Measurements from ENCODE around the gene UGT1A7. TPM values are rescaled to one million over a fixed set of nuclear protein-coding genes. Genes with fewer than 3 reads are reported as not detected.

Gene UGT1A7
- total RNA-seq, 1 donor, result not detected

DNA sequence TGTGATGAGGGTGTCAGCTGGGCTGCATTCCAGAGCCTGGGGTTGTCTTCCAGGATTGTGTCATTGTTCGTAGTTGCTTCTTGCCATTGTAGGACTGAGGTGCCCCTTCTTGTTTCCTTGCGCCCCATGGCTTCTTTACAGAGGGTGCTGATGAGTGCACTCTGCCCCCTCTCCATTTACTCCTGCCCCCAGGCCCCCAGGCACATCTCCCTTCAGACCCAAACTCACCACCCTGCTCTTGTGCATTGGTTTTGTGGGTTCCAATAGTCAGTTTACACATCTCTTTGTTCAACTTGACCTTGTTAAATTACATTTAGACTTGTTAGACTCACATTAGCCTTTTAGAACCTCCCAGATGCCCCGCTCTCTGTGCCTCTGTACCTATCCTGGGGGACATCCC, 139.5 kb downstream of the UGT1A7 start:
- TF ChIP-seq, protein P1, sequence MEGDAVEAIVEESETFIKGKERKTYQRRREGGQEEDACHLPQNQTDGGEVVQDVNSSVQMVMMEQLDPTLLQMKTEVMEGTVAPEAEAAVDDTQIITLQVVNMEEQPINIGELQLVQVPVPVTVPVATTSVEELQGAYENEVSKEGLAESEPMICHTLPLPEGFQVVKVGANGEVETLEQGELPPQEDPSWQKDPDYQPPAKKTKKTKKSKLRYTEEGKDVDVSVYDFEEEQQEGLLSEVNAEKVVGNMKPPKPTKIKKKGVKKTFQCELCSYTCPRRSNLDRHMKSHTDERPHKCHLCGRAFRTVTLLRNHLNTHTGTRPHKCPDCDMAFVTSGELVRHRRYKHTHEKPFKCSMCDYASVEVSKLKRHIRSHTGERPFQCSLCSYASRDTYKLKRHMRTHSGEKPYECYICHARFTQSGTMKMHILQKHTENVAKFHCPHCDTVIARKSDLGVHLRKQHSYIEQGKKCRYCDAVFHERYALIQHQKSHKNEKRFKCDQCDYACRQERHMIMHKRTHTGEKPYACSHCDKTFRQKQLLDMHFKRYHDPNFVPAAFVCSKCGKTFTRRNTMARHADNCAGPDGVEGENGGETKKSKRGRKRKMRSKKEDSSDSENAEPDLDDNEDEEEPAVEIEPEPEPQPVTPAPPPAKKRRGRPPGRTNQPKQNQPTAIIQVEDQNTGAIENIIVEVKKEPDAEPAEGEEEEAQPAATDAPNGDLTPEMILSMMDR (IDR thresholded peaks at IDR 0.05; ENCODE audit: insufficient read depth, low read depth, low read length), result no peak
- no peak for DNase-seq (ENCODE audit: low read depth)
- no peak overlapping the region for H3K4me3 ChIP-seq (ENCODE audit: low read depth, low read length)

DNA sequence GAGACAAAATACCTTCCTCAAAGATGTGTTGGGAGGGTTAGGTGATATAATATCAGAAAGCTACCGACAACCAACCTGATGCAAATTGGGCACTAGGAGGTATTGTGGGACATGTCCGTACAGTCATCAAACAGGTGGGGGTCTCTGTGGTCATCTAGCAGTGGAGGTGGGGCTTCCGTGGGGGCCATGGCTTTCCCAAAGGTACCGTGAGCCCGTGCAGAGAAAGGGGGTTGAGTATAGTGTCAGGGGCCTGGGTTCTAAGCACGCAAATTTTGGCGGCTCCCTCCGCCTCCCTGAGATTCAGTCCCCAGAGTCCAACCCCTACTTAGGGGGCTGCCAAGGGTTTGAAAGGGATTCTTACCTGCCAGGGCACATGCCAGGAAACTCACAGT, 140.0 kb downstream of the UGT1A7 start:
- no peak overlapping the region for H3K4me3 ChIP-seq (ENCODE audit: low read depth, low read length)
- DNase-seq (ENCODE audit: low read depth), result no peak
- TF ChIP-seq, protein P1 (IDR thresholded peaks at IDR 0.05; ENCODE audit: insufficient read depth, low read depth, low read length), result no peak

DNA sequence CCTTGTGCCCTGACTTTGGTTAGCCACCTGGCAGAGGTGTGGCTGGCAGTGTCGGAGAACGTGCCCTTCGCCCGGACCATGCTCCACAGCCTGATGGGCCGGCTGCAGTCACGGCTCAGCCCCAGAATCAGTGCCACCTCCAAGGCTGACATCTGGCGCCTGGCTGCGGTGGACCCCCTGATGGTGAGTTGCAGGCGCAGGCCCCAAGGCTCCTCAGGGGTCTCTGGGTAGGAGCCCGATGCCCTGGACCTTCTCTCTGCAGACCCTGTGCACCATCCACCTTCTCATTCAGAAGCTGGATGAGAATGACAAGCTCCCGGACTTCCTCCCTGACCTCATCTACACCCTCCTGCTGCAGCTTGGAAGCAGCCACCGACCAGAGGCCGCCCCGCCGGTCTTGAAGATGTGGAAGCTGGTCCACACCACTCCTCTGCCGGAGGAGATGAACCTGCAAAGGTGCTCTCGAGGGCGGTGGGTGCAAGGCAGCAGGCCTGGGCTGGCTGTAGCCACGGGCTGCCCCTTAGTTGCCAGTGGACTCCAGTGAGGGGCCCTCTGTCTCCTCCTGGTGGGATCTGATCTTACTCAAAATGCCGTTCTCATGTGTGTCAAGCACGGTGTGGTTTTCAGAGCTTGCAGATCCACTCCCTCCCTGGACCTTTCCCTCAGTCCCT, 140.5 kb downstream of the UGT1A7 start:
- H3K4me3 ChIP-seq (ENCODE audit: low read depth, low read length), result no peak overlapping the region
- DNase-seq (ENCODE audit: low read depth), result no peak
- TF ChIP-seq, protein P1 (IDR thresholded peaks at IDR 0.05; ENCODE audit: insufficient read depth, low read depth, low read length), result no peak

Other genes with a start within 250 kb of the UGT1A7 start
- 28.3 and 48.8 TPM in 2 replicates for gene USP40, start 115.1 kb upstream of the UGT1A7 start, total RNA-seq
- gene UGT1A8, start 64.3 kb upstream of the UGT1A7 start, total RNA-seq, result under 0.01 TPM in 1 of 2 replicates, not detected in the other
- not detected in 2 replicates for gene UGT1A10, start 45.5 kb upstream of the UGT1A7 start, total RNA-seq
- not detected in 2 replicates for gene UGT1A9, start 10.0 kb upstream of the UGT1A7 start, total RNA-seq
- gene UGT1A6, start 11.0 kb downstream of the UGT1A7 start, total RNA-seq, result not detected in 2 replicates
- not detected in 2 replicates for gene UGT1A5, start 31.0 kb downstream of the UGT1A7 start, total RNA-seq
- gene UGT1A4, start 36.8 kb downstream of the UGT1A7 start, total RNA-seq, result not detected in 2 replicates
- gene UGT1A3, start 47.1 kb downstream of the UGT1A7 start, total RNA-seq, result not detected in 2 replicates
- gene UGT1A1, start 78.4 kb downstream of the UGT1A7 start, total RNA-seq, result not detected in 2 replicates
- not detected in 2 replicates for gene MROH2A, start 96.4 kb downstream of the UGT1A7 start, total RNA-seq
- 12.2 and 27.2 TPM in 2 replicates for gene HJURP, start 172.6 kb downstream of the UGT1A7 start, total RNA-seq
- gene TRPM8, start 235.5 kb downstream of the UGT1A7 start, total RNA-seq, result not detected in 2 replicates

Data from fibroblast of villous mesenchyme (primary cell).